HepG2 (cell line): ENCODE data around the gene GNG7. TPM values are rescaled to one million over a fixed set of nuclear protein-coding genes. Genes with fewer than 3 reads are reported as not detected.
A peak's percentile ranks its signal among the peaks of the same experiment; 100 is the strongest.

Source experiments
- GABPA ChIP-seq, 2 experiments: IDR thresholded peaks; 2 replicates each; pipeline ENCODE4 v1.6.1; 2011 to 2016; ENCODE audit warnings: low read depth in 2 of 2, low read length in 1 of 2, missing biosample characterization in 1 of 2, missing genetic modification characterization in 1 of 2
- HIVEP1 ChIP-seq: sonication (generic); formaldehyde crosslinking; IDR thresholded peaks from 2 replicates; pipeline ENCODE4 v1.4.0; 2020; ENCODE audit warnings: mild to moderate bottlenecking, missing genetic modification reagents
- HNRNPLL ChIP-seq: fragments of 200-400 bp; formaldehyde crosslinking; IDR thresholded peaks from 2 replicates; pipeline ENCODE4 v1.6.1; 2017; ENCODE audit warnings: mild to moderate bottlenecking, low read depth, low read length; ENCODE audit not compliant: poor library complexity, severe bottlenecking
- IRF2 ChIP-seq: IDR thresholded peaks from 2 replicates; pipeline ENCODE4 v1.6.1; 2018; ENCODE audit warnings: missing genetic modification reagents, missing compliant biosample characterization
- LCORL ChIP-seq, 2 experiments: fragments of 450-650 bp in 1 of 2; sonication (generic) in 1 of 2; formaldehyde crosslinking in 1 of 2; IDR thresholded peaks; 2 replicates each; pipeline versions ENCODE4 v1.5.0 to v1.6.1; 2017 to 2020; ENCODE audit warnings: antibody characterized with exemption in 1 of 2, missing genetic modification reagents in 1 of 2
- MED1 ChIP-seq: sonication (generic); formaldehyde crosslinking; IDR thresholded peaks from 2 replicates; pipeline ENCODE4 v1.4.0; 2020; ENCODE audit warnings: missing genetic modification reagents
- NFIB ChIP-seq: sonication (generic); formaldehyde crosslinking; IDR thresholded peaks from 2 replicates; pipeline ENCODE4 v1.9.0; 2021; ENCODE audit warnings: missing genetic modification reagents, mild to moderate bottlenecking, borderline replicate concordance
- SMC3 ChIP-seq: IDR thresholded peaks from 2 replicates; pipeline ENCODE4 v1.6.1; 2011; ENCODE audit warnings: low read length, improper control_type of control experiment
- SOX6 ChIP-seq, 2 experiments: fragments of 450-650 bp in 1 of 2; sonication (generic) in 1 of 2; formaldehyde crosslinking in 1 of 2; IDR thresholded peaks; 2 replicates each; pipeline versions ENCODE4 v1.4.0 to v1.6.1; 2017 to 2020; ENCODE audit warnings: antibody characterized with exemption in 1 of 2, mild to moderate bottlenecking in 1 of 2, missing genetic modification reagents in 1 of 2
- SP5 ChIP-seq: IDR thresholded peaks from 2 replicates; pipeline ENCODE4 v1.6.1; 2016; ENCODE audit warnings: low read depth, borderline replicate concordance
- SRSF1 ChIP-seq: fragments of 200-400 bp; formaldehyde crosslinking; optimal IDR thresholded peaks from 2 replicates; pipeline ENCODE3; 2017; ENCODE audit warnings: mild to moderate bottlenecking, low read depth, low read length, moderate library complexity
- ZKSCAN8 ChIP-seq: IDR thresholded peaks from 2 replicates; pipeline ENCODE4 v1.6.1; 2016; ENCODE audit warnings: borderline replicate concordance, missing genetic modification reagents, missing compliant biosample characterization
- ZMYM4 ChIP-seq: sonication (generic); formaldehyde crosslinking; IDR thresholded peaks from 2 replicates; pipeline ENCODE4 v1.8.1; 2023; ENCODE audit warnings: mild to moderate bottlenecking, missing genetic modification reagents
- ZNF619 ChIP-seq: sonication (generic); formaldehyde crosslinking; IDR thresholded peaks from 2 replicates; pipeline ENCODE4 v1.4.0; 2020; ENCODE audit warnings: mild to moderate bottlenecking, missing genetic modification reagents
- ZNF776 ChIP-seq: sonication (generic); formaldehyde crosslinking; IDR thresholded peaks from 2 replicates; pipeline ENCODE4 v1.4.0; 2020; ENCODE audit warnings: mild to moderate bottlenecking, missing genetic modification reagents
- ZSCAN12 ChIP-seq: sonication (generic); formaldehyde crosslinking; IDR thresholded peaks from 2 replicates; pipeline ENCODE4 v1.9.0; 2021; ENCODE audit warnings: mild to moderate bottlenecking, missing genetic modification reagents
- polyA plus RNA-seq, 8 experiments: library from polyadenylated mRNA; depleted of rRNA in 3 of 8; stranded (reverse) in 7 of 8; unstranded in 1 of 8; fragments of >200 nt; fragmentation: Illumina TruSeq in 4 of 8; extraction: Trizol in 4 of 8; gene quantifications; 2 replicates each; pipeline versions ENCODE4 v1.2.1 to v1.2.3, GENCODE V29; 2011 to 2016; ENCODE audit warnings: low read depth in 4 of 8, missing spikeins in 1 of 8, mixed read lengths in 1 of 8; ENCODE audit not compliant: insufficient read depth in 1 of 8
- total RNA-seq, 5 experiments: library from RNA; depleted of rRNA; stranded (reverse); fragments of >200 nt; fragmentation: Illumina TruSeq; extraction: Trizol; gene quantifications; 2 replicates each; pipeline ENCODE4 v1.2.3, GENCODE V29; 2016; ENCODE audit warnings: low read depth in 1 of 5
- TF ChIP-seq, protein P1 (sequence below): sonication (generic); formaldehyde crosslinking; IDR thresholded peaks from 2 replicates; pipeline ENCODE4 v1.5.0; 2020; ENCODE audit warnings: mild to moderate bottlenecking, missing genetic modification reagents, moderate library complexity
- TF ChIP-seq, protein P2 (sequence below): sonication (generic); formaldehyde crosslinking; conservative IDR thresholded peaks from 2 replicates; pipeline ENCODE4 v1.4.0; 2020; ENCODE audit warnings: missing genetic modification reagents
- TF ChIP-seq, protein P3 (sequence below): sonication (generic); formaldehyde crosslinking; IDR thresholded peaks from 2 replicates; pipeline ENCODE4 v1.4.0; 2020; ENCODE audit warnings: missing genetic modification reagents

The GNG7 gene
- total and polyA plus RNA-seq, 2 of the 13 experiments (the other 11 are each of a cell fraction or from before 2014, with no cell fraction given), result 1.4 to 3.3 TPM

DNA sequence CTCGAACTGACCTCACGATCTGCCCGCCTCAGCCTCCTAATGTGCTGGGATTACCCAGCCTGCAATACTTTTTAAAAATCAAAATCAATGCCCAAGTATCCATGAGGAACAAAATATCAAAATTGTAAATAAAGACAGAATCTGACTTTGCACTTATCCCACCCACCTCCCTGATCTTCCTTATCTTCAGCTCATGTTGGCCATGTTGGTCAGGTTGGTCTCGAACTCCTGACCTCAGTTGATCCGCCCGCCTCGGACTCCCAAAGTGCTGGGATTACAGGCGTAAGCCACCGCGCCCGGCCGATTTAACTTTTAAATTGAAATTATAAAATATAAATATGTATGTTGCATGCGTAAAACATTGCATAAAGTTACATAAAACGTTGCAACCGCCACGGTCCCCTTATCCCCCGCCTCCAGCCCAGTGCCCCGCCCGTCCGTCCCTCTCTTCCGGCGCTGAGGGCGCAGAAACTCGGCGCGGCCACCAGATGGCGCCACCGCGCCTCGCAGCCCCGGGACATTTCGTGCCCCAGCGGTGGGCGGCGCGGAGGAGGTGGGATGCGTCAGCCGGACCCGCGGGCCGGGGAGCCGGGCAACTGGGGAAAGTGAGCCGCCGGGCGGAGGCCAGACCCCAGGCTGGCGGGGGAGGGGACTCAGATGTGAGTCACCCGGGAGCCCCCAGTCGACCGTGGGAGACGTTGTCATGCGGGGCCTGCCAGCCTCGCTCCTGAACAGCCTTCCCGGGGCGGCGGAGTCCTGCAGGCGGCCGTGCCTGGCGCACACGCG, 228.1 kb downstream of the GNG7 start (continued):
- TF ChIP-seq, protein P1, sequence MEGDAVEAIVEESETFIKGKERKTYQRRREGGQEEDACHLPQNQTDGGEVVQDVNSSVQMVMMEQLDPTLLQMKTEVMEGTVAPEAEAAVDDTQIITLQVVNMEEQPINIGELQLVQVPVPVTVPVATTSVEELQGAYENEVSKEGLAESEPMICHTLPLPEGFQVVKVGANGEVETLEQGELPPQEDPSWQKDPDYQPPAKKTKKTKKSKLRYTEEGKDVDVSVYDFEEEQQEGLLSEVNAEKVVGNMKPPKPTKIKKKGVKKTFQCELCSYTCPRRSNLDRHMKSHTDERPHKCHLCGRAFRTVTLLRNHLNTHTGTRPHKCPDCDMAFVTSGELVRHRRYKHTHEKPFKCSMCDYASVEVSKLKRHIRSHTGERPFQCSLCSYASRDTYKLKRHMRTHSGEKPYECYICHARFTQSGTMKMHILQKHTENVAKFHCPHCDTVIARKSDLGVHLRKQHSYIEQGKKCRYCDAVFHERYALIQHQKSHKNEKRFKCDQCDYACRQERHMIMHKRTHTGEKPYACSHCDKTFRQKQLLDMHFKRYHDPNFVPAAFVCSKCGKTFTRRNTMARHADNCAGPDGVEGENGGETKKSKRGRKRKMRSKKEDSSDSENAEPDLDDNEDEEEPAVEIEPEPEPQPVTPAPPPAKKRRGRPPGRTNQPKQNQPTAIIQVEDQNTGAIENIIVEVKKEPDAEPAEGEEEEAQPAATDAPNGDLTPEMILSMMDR, result peak; percentile 96
- TF ChIP-seq SRSF1, result peak; percentile 67
- TF ChIP-seq LCORL (IDR thresholded peaks at IDR 0.05), result no peak
- TF ChIP-seq LCORL (CRISPR knock-in tag; IDR thresholded peaks at IDR 0.05), result peak; percentile 93
- no peak for TF ChIP-seq GABPA (IDR thresholded peaks at IDR 0.05; ENCODE audit: low read depth, low read length)
- peak; percentile 36; the same call in 1 of the 2 replicates for TF ChIP-seq GABPA (CRISPR knock-in tag; IDR thresholded peaks at IDR 0.05; ENCODE audit: low read depth)
- TF ChIP-seq ZKSCAN8, result peak; percentile 50; the same call in 1 of the 2 replicates
- TF ChIP-seq SOX6 (IDR thresholded peaks at IDR 0.05), result no peak
- TF ChIP-seq SOX6 (CRISPR knock-in tag; IDR thresholded peaks at IDR 0.05), result peak; percentile 60; the same call in 1 of the 2 replicates
- 0 out of 2 replicates have a peak, but pooled peaks have one; percentile 32 for TF ChIP-seq HIVEP1
- peak; percentile 68 for TF ChIP-seq HNRNPLL
- no peak for TF ChIP-seq ZSCAN12 (CRISPR knock-in tag)
- TF ChIP-seq, protein P2, sequence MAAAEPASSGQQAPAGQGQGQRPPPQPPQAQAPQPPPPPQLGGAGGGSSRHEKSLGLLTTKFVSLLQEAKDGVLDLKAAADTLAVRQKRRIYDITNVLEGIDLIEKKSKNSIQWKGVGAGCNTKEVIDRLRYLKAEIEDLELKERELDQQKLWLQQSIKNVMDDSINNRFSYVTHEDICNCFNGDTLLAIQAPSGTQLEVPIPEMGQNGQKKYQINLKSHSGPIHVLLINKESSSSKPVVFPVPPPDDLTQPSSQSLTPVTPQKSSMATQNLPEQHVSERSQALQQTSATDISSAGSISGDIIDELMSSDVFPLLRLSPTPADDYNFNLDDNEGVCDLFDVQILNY (CRISPR knock-in tag), result 0 out of 2 replicates have a peak, but pooled peaks have one; percentile 50
- peak; percentile 78 for TF ChIP-seq MED1 (CRISPR knock-in tag)
- peak; percentile 69 for TF ChIP-seq ZMYM4 (CRISPR knock-in tag)
- no peak for TF ChIP-seq NFIB (CRISPR knock-in tag)
- TF ChIP-seq ZNF619, result 0 out of 2 replicates have a peak, but pooled peaks have one; percentile 43
- peak; percentile 91 for TF ChIP-seq SP5 (CRISPR knock-in tag)
- 0 out of 2 replicates have a peak, but pooled peaks have one; percentile 47 for TF ChIP-seq ZNF776 (CRISPR knock-in tag)
- peak; percentile 64; the same call in 1 of the 2 replicates for TF ChIP-seq SMC3
- peak; percentile 66; the same call in 1 of the 2 replicates for TF ChIP-seq IRF2 (CRISPR knock-in tag)
- TF ChIP-seq, protein P3, sequence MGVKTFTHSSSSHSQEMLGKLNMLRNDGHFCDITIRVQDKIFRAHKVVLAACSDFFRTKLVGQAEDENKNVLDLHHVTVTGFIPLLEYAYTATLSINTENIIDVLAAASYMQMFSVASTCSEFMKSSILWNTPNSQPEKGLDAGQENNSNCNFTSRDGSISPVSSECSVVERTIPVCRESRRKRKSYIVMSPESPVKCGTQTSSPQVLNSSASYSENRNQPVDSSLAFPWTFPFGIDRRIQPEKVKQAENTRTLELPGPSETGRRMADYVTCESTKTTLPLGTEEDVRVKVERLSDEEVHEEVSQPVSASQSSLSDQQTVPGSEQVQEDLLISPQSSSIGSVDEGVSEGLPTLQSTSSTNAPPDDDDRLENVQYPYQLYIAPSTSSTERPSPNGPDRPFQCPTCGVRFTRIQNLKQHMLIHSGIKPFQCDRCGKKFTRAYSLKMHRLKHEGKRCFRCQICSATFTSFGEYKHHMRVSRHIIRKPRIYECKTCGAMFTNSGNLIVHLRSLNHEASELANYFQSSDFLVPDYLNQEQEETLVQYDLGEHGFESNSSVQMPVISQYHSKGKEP (CRISPR knock-in tag), result 0 out of 2 replicates have a peak, but pooled peaks have one; percentile 52
